Parathyroid adenoma (tissue), 2 donors: ENCODE measurements around the gene IMMP1L.

Source experiments
- H2AFZ ChIP-seq: fragments of 300-600 bp; sonication (generic); one replicate; pipeline ENCODE4 v1.7.0; 2017; ENCODE audit warnings: antibody characterized with exemption, mild to moderate bottlenecking
- H3K27ac ChIP-seq: fragments of 300-600 bp; sonication (generic); one replicate; pipeline ENCODE4 v1.7.0; 2017
- H3K27me3 ChIP-seq: fragments of 300-600 bp; sonication (generic); one replicate; pipeline ENCODE4 v1.7.0; 2017; ENCODE audit warnings: low read length; ENCODE audit not compliant: control insufficient read depth, insufficient read depth
- H3K36me3 ChIP-seq: fragments of 300-600 bp; sonication (generic); one replicate; pipeline ENCODE4 v1.7.0; 2017; ENCODE audit warnings: low read length; ENCODE audit not compliant: control insufficient read depth, insufficient read depth
- H3K4me1 ChIP-seq: fragments of 300-600 bp; sonication (generic); one replicate; pipeline ENCODE4 v1.7.0; 2017; ENCODE audit warnings: control low read depth
- H3K4me2 ChIP-seq: fragments of 300-600 bp; sonication (generic); one replicate; pipeline ENCODE4 v1.7.0; 2017; ENCODE audit warnings: low read length
- H3K4me3 ChIP-seq: fragments of 300-600 bp; sonication (generic); one replicate; pipeline ENCODE4 v1.7.0; 2017; ENCODE audit warnings: low read depth, low read length
- H3K79me2 ChIP-seq: fragments of 300-600 bp; sonication (generic); one replicate; pipeline ENCODE4 v1.7.0; 2017; ENCODE audit warnings: control low read depth
- H3K9ac ChIP-seq: fragments of 300-600 bp; sonication (generic); one replicate; pipeline ENCODE4 v1.7.0; 2017; ENCODE audit warnings: mild to moderate bottlenecking
- H3K9me3 ChIP-seq: fragments of 300-600 bp; sonication (generic); one replicate; pipeline ENCODE4 v1.7.0; 2017; ENCODE audit warnings: low read length; ENCODE audit not compliant: control insufficient read depth
- TF ChIP-seq, protein P1 (sequence below): fragments of 300-600 bp; sonication (generic); IDR thresholded peaks from one replicate; pipeline ENCODE4 v1.7.0; 2017; ENCODE audit warnings: antibody characterized with exemption, mild to moderate bottlenecking
- donor health status: primary hyperparathyroidism.

IMMP1L gene

DNA sequence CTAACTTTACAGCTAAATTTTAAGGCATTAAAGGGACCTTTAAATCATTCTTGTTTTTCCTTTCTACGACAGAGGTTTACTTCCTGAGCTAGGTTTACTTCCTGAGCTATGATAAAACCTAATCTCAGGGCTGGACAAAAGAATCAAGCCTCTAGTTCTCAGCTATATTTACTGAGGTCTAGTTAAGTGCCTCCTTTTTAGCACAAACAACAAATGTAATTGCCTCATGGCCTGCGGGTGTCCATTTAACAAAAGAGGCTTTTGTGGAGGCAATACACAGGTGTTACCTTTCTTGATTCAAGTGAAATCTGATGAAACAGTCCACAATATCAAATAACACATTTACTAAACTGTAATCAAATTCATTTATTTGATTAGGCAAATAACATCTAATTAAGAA, 67.3 kb downstream of the IMMP1L start:
- Histone ChIP-seq H3K27ac (no peak overlapping the region), H3K4me1 (no peaks in the 10 kb centered on the region), H3K27me3 (no peaks in the 10 kb centered on the region), H3K4me3 (no peak overlapping the region), H3K9ac (no peak overlapping the region), H3K79me2 (no peaks in the 10 kb centered on the region), H2AFZ (no peak overlapping the region), H3K4me2 (no peak overlapping the region), H3K36me3 (no peaks in the 10 kb centered on the region), H3K9me3 (no peaks in the 10 kb centered on the region)
- TF ChIP-seq, protein P1, sequence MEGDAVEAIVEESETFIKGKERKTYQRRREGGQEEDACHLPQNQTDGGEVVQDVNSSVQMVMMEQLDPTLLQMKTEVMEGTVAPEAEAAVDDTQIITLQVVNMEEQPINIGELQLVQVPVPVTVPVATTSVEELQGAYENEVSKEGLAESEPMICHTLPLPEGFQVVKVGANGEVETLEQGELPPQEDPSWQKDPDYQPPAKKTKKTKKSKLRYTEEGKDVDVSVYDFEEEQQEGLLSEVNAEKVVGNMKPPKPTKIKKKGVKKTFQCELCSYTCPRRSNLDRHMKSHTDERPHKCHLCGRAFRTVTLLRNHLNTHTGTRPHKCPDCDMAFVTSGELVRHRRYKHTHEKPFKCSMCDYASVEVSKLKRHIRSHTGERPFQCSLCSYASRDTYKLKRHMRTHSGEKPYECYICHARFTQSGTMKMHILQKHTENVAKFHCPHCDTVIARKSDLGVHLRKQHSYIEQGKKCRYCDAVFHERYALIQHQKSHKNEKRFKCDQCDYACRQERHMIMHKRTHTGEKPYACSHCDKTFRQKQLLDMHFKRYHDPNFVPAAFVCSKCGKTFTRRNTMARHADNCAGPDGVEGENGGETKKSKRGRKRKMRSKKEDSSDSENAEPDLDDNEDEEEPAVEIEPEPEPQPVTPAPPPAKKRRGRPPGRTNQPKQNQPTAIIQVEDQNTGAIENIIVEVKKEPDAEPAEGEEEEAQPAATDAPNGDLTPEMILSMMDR = no peak

DNA sequence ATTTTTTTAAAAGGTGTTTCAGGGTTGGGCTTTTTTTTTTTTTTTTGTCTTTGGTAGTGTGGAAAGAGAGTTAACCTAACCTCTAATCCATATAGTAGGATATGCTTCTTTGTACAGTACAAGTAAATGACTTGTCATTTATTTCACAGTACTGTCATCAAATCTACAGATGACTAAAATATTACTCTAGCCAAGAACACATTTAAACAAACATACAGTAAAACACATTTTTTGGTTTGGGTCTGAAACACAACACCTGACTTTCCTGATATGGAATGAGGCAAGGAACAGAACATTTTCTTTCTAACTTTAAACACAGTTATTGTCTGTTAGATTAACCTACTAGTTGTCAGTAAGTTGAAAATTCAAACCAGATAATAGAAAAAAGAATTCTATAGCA, 68.1 kb downstream of the IMMP1L start:
- TF ChIP-seq, protein P1 = no peak
- Histone ChIP-seq H3K36me3 (no peaks in the 10 kb centered on the region), H3K79me2 (no peaks in the 10 kb centered on the region), H2AFZ (no peak overlapping the region), H3K27ac (no peak overlapping the region), H3K9ac (no peak overlapping the region), H3K4me2 (no peak overlapping the region), H3K4me1 (no peaks in the 10 kb centered on the region), H3K4me3 (no peak overlapping the region), H3K27me3 (no peaks in the 10 kb centered on the region), H3K9me3 (no peaks in the 10 kb centered on the region)

DNA sequence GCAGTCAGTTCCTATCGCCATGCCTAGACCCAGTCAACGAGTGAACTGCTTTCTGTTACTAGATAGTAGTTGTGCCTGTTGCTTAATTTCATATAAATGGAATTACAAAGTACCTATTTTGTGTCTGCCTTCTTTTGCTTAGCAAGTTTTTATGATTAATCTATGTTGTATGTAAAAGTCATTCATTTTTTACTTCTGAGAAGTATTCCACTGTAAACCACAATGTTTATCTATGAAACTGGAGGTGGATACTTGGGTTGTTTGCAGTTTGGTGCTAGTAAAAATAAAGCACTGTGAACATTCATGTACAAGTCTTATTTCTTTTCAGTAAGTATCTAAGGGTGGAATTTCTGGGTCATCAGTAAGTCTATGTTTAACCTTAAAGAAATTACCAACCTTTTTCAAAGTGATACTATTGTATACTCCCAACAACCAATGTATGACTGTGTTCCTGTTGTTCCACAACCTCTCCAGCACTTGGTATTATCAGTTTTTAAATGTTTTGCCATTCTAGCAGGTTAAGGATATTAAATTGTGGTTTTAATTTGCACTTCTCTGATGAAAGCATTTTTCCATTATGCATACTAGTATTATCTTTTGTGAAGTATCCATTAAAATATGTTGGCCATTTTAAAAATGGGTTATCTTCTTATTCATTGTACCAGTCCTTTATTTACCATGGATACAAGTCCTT, 71.5 kb downstream of the IMMP1L start:
- Histone ChIP-seq H3K4me1 (no peaks in the 10 kb centered on the region), H3K27ac (no peak overlapping the region), H3K9ac (no peak overlapping the region), H2AFZ (no peak overlapping the region), H3K4me2 (no peak overlapping the region), H3K9me3 (no peaks in the 10 kb centered on the region), H3K36me3 (no peaks in the 10 kb centered on the region), H3K4me3 (no peak overlapping the region), H3K27me3 (no peaks in the 10 kb centered on the region), H3K79me2 (no peaks in the 10 kb centered on the region)
- TF ChIP-seq, protein P1 = no peak

DNA sequence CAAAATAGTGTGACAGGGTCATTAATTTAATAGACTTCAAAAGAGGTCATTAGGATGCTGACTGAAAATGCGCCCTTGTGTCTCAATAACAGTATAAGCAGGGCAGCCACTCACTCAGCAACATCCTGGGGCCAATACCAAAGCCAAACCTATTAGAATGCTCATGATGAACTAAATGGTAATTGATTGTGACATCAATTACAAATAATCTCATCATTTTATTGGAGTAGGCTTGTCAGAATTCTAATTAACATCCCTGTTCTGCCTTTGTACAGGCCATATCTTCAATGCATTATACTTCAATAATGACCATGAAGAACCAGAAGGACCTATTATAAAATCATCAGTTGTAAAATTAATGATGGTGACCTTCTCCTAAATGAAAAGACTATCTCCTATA, 75.6 kb downstream of the IMMP1L start:
- no peak overlapping the region for H3K4me3 ChIP-seq
- TF ChIP-seq, protein P1 = no peak
- no peak overlapping the region for H3K27ac ChIP-seq
- no peak overlapping the region for H3K9ac ChIP-seq
- no peak overlapping the region for H3K4me2 ChIP-seq
- no peaks in the 10 kb centered on the region for H3K9me3 ChIP-seq
- no peak overlapping the region for H2AFZ ChIP-seq
- no peaks in the 10 kb centered on the region for H3K4me1 ChIP-seq
- no peaks in the 10 kb centered on the region for H3K27me3 ChIP-seq
- no peaks in the 10 kb centered on the region for H3K36me3 ChIP-seq
- H3K79me2 ChIP-seq = no peaks in the 10 kb centered on the region

DNA sequence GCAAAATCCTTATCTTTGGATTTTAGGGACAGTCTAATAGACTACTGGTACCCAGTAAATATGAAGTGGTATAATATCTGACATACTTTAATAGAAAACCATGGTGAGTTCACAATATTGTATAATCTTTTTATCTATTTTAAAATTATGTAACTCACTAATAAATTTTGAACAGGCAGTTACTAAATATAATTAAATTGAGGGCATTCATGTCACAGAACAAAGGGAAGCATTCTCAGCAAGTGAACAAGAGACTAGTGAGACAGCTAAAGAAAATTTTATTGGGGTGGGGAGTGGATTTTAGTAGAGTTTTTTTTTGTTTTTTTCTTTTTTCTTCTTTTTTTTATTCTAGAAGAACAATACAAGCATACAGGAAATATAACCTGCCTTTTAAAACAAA, 84.8 kb downstream of the IMMP1L start:
- Histone ChIP-seq H3K27ac (no peak overlapping the region), H3K9me3 (no peaks in the 10 kb centered on the region), H2AFZ (no peak overlapping the region), H3K27me3 (no peaks in the 10 kb centered on the region), H3K79me2 (no peaks in the 10 kb centered on the region), H3K36me3 (no peaks in the 10 kb centered on the region), H3K9ac (no peak overlapping the region), H3K4me1 (no peaks in the 10 kb centered on the region), H3K4me3 (no peak overlapping the region), H3K4me2 (no peak overlapping the region)
- TF ChIP-seq, protein P1 = no peak
